VCaP (cell line): ENCODE data around the gene RILPL2.
A peak's percentile ranks its signal among the peaks of the same experiment; 100 is the strongest.
"Not testable (repeated sequence)": the region's sequence is repeated elsewhere in the genome, so short reads cannot be mapped to it uniquely, and the experiment has no call there.

ENCODE experiments used
- H3K27ac ChIP-seq: fragments of 450-650 bp; 2 replicates; pipeline ENCODE4 v1.5.1; 2017
- CTCF ChIP-seq: fragments of 450-650 bp; conservative IDR thresholded peaks from 2 replicates; pipeline ENCODE4 v1.5.1; 2017; ENCODE audit warnings: mild to moderate bottlenecking, moderate library complexity

RILPL2 gene

GRCh38 chr12:123433615-123434014, 2.9 kb downstream of the RILPL2 start:
- no peak overlapping the region for H3K27ac ChIP-seq
- TF ChIP-seq CTCF: no peak

GRCh38 chr12:123431951-123432817, 4.3 kb downstream of the RILPL2 start:
- not testable (repeated sequence) for H3K27ac ChIP-seq

GRCh38 chr12:123429101-123429500, 7.4 kb downstream of the RILPL2 start:
- not testable (repeated sequence) for H3K27ac ChIP-seq

- no peak for TF ChIP-seq CTCF
- no peak overlapping the region for H3K27ac ChIP-seq
Measured at GRCh38 chr12:123428591-123428990, 7.9 kb downstream of the RILPL2 start.

GRCh38 chr12:123427036-123427769, 9.3 kb downstream of the RILPL2 start:
- H3K27ac ChIP-seq: no peak overlapping the region
- no peak for TF ChIP-seq CTCF

- TF ChIP-seq CTCF: no peak
- no peak overlapping the region for H3K27ac ChIP-seq
Measured at GRCh38 chr12:123421314-123421713, 15.2 kb downstream of the RILPL2 start.

- no peak for TF ChIP-seq CTCF
- no peak overlapping the region for H3K27ac ChIP-seq
Measured at GRCh38 chr12:123410041-123410412, 26.5 kb downstream of the RILPL2 start.

GRCh38 chr12:123409284-123410040, 27.0 kb downstream of the RILPL2 start:
- not testable (repeated sequence) for H3K27ac ChIP-seq

- not testable (repeated sequence) for H3K27ac ChIP-seq
Measured at GRCh38 chr12:123408619-123409018, 27.9 kb downstream of the RILPL2 start.

- H3K27ac ChIP-seq: not testable (repeated sequence)
Measured at GRCh38 chr12:123407934-123408333, 28.6 kb downstream of the RILPL2 start.

GRCh38 chr12:123407269-123407668, 29.2 kb downstream of the RILPL2 start:
- peak overlapping the region; percentile 83; the same call in 1 of the 2 replicates for H3K27ac ChIP-seq
